A549 (cell line): ENCODE data around the gene BTBD6. TPM values are rescaled to one million over a fixed set of nuclear protein-coding genes. Genes with fewer than 3 reads are reported as not detected.

Source experiments
- ATAC-seq, 2 experiments: fragments of 200-7000 bp in 1 of 2; fragments of >200 bp in 1 of 2; cut with Nextera tagmentation in 1 of 2; cut with Tn5 transposase in 1 of 2; 3 replicates each; pipeline versions ENCODE4 v1.8.0 to v1.9.1; 2018 to 2020; ENCODE audit warnings: mild to moderate bottlenecking in 1 of 2, moderate library complexity in 1 of 2
- CTCF ChIA-PET: fragments of 300-600 bp; sonication (Branson Sonifier 250); formaldehyde crosslinking; extraction: SDS; loops from one replicate; lab custom pipeline; 2021; ENCODE audit warnings: antibody characterized with exemption, inconsistent platforms; lab: Yijun Ruan, JAX
- POLR2A ChIA-PET: fragments of 350-600 bp; formaldehyde crosslinking; extraction: SDS; loops from one replicate; lab custom pipeline; 2021; ENCODE audit warnings: antibody characterized with exemption, inconsistent platforms; lab: Yijun Ruan, JAX
- DNase-seq, 2 experiments: peaks; one replicate each; pipeline versions ENCODE4 v3.0.0 to v3.0.0-alpha.2; 2011 to 2016; ENCODE audit warnings: low read depth in 1 of 2, low spot score in 1 of 2
- FAIRE-seq: peaks from 2 replicates; lab custom pipeline; 2011; peaks lifted over from hg19 to GRCh38; lab: Jason Lieb, UNC
- H3K27ac ChIP-seq, 2 experiments: fragments of >200 bp; sonication (Bioruptor Twin); formaldehyde crosslinking; 3 replicates each; pipeline ENCODE4 v1.5.1; 2016 to 2017
- H3K4me1 ChIP-seq: fragments of >200 bp; sonication (Bioruptor Twin); formaldehyde crosslinking; 3 replicates; pipeline ENCODE4 v1.6.1; 2016
- H3K4me2 ChIP-seq: fragments of >200 bp; sonication (Bioruptor Twin); formaldehyde crosslinking; 3 replicates; pipeline ENCODE4 v1.6.1; 2016
- H3K4me3 ChIP-seq: fragments of >200 bp; sonication (Bioruptor Twin); formaldehyde crosslinking; 3 replicates; pipeline ENCODE4 v1.5.1; 2016
- H3K9me3 ChIP-seq: fragments of >200 bp; sonication (Bioruptor Twin); formaldehyde crosslinking; 3 replicates; pipeline ENCODE4 v1.6.1; 2016
- BCL3 ChIP-seq: fragments of >200 bp; sonication (Bioruptor Twin); formaldehyde crosslinking; IDR thresholded peaks from 3 replicates; pipeline ENCODE4 v1.6.1; 2016
- CEBPB ChIP-seq, 2 experiments: fragments of >200 bp in 1 of 2; sonication (Bioruptor Twin) in 1 of 2; formaldehyde crosslinking in 1 of 2; IDR thresholded peaks; 2 replicates each; pipeline ENCODE4 v1.6.1; 2012 to 2016
- EP300 ChIP-seq, 2 experiments: fragments of >200 bp; sonication (Bioruptor Twin); formaldehyde crosslinking; IDR thresholded peaks; 2 replicates in 1 of 2; 3 replicates in 1 of 2; pipeline ENCODE4 v1.6.1; 2016 to 2017
- FOSB ChIP-seq: fragments of 250-450 bp; sonication (Bioruptor Pico); IDR thresholded peaks from 2 replicates; pipeline ENCODE4 v1.5.0; 2020; ENCODE audit warnings: mild to moderate bottlenecking, moderate library complexity
- FOSL2 ChIP-seq, 2 experiments: fragments of 450-650 bp in 1 of 2; fragments of >200 bp in 1 of 2; sonication (Bioruptor Twin) in 1 of 2; formaldehyde crosslinking; IDR thresholded peaks; 2 replicates each; pipeline versions ENCODE4 v1.5.0 to v1.6.1; 2016 to 2020; ENCODE audit warnings: mild to moderate bottlenecking in 1 of 2, moderate library complexity in 1 of 2
- HES2 ChIP-seq: fragments of >200 bp; sonication (Bioruptor Twin); formaldehyde crosslinking; IDR thresholded peaks from 2 replicates; pipeline ENCODE4 v1.6.1; 2016
- HEYL ChIP-seq: fragments of 250-450 bp; sonication (Bioruptor Pico); IDR thresholded peaks from 2 replicates; pipeline ENCODE4 v1.8.0; 2021; ENCODE audit warnings: mild to moderate bottlenecking, moderate library complexity
- HMGXB4 ChIP-seq: fragments of 250-450 bp; sonication (Bioruptor Pico); IDR thresholded peaks from 2 replicates; pipeline ENCODE4 v1.5.0; 2021; ENCODE audit warnings: mild to moderate bottlenecking, moderate library complexity, borderline replicate concordance
- HOXA7 ChIP-seq: fragments of 250-450 bp; sonication (Bioruptor Pico); IDR thresholded peaks from 2 replicates; pipeline ENCODE4 v1.5.0; 2020; ENCODE audit warnings: mild to moderate bottlenecking, moderate library complexity
- MAFK ChIP-seq: fragments of 450-650 bp; IDR thresholded peaks from 2 replicates; pipeline ENCODE4 v1.6.1; 2014; ENCODE audit not compliant: partially characterized antibody
- MAX ChIP-seq: IDR thresholded peaks from 2 replicates; pipeline ENCODE4 v1.6.1; 2012
- MAZ ChIP-seq: fragments of 150-350 bp; IDR thresholded peaks from 2 replicates; pipeline ENCODE4 v1.6.1; 2014; ENCODE audit warnings: antibody characterized with exemption, low read depth, low read length, borderline replicate concordance
- MYC ChIP-seq: IDR thresholded peaks from 2 replicates; pipeline ENCODE4 v1.6.1; 2012; ENCODE audit warnings: mild to moderate bottlenecking, inconsistent platforms, low read length, improper control_type of control experiment, borderline replicate concordance
- NFE2L2 ChIP-seq: fragments of 150-350 bp; conservative IDR thresholded peaks from 2 replicates; pipeline ENCODE4 v1.6.1; 2014; ENCODE audit warnings: low read length
- NPAS2 ChIP-seq: fragments of 250-450 bp; sonication (Bioruptor Pico); IDR thresholded peaks from 2 replicates; pipeline ENCODE4 v1.8.0; 2022; ENCODE audit warnings: mild to moderate bottlenecking, moderate library complexity, borderline replicate concordance
- PBX3 ChIP-seq: IDR thresholded peaks from 2 replicates; pipeline ENCODE4 v1.6.1; 2012
- REST ChIP-seq: fragments of 200-600 bp; sonication (generic); IDR thresholded peaks from 2 replicates; pipeline ENCODE4 v1.6.1; 2016; ENCODE audit warnings: antibody characterized with exemption, mild to moderate bottlenecking, moderate library complexity
- RFX5 ChIP-seq: fragments of 450-650 bp; IDR thresholded peaks from 2 replicates; pipeline ENCODE4 v1.7.1; 2014; ENCODE audit warnings: antibody characterized with exemption, mild to moderate bottlenecking, moderate library complexity
- RNF2 ChIP-seq: fragments of 200-600 bp; sonication (generic); IDR thresholded peaks from 2 replicates; pipeline ENCODE4 v1.6.1; 2016; ENCODE audit warnings: low read depth, mild to moderate bottlenecking, antibody characterized with exemption, moderate library complexity, borderline replicate concordance
- SMC3 ChIP-seq: fragments of >200 bp; sonication (Bioruptor Twin); formaldehyde crosslinking; IDR thresholded peaks from 3 replicates; pipeline ENCODE4 v1.6.1; 2018; ENCODE audit warnings: inconsistent platforms
- TFCP2L1 ChIP-seq: fragments of 250-450 bp; sonication (Bioruptor Pico); IDR thresholded peaks from 2 replicates; pipeline ENCODE4 v1.5.0; 2021; ENCODE audit warnings: mild to moderate bottlenecking
- USF2 ChIP-seq: fragments of 450-650 bp; IDR thresholded peaks from 2 replicates; pipeline ENCODE4 v1.6.1; 2014; ENCODE audit warnings: antibody characterized with exemption
- ZC3H11A ChIP-seq: fragments of 450-650 bp; IDR thresholded peaks from 2 replicates; pipeline ENCODE4 v1.6.1; 2014; ENCODE audit warnings: antibody characterized with exemption, mild to moderate bottlenecking
- ZFP36 ChIP-seq: fragments of 450-650 bp; IDR thresholded peaks from 2 replicates; pipeline ENCODE4 v1.6.1; 2014; ENCODE audit warnings: borderline replicate concordance; ENCODE audit not compliant: partially characterized antibody
- WGBS: methylation state at CpG from one replicate; pipeline ENCODE4 v1.1.6; 2017; ENCODE audit errors: missing lambda C conversion rate; 5-methylcytosine and 5-hydroxymethylcytosine counted together
- polyA plus RNA-seq, 4 experiments: library from polyadenylated mRNA; depleted of rRNA in 3 of 4; stranded (reverse); fragments of >200 nt; fragmentation: RNase III in 1 of 4; extraction: RNeasy Plus Mini Kit Qiagen cat#74134 plus additional on column Dnase treatment in 1 of 4; gene quantifications; 2 replicates in 3 of 4; 3 replicates in 1 of 4; pipeline ENCODE4 v1.2.3, GENCODE V29; 2011 to 2017

Gene BTBD6
- polyA plus RNA-seq, 2 of the 4 experiments (the other 2 are of a cell fraction) = 16.1 to 33.6 TPM

- ChIA-PET POLR2A (no interaction called here), CTCF (no interaction called here)
- TF ChIP-seq EP300 (IDR thresholded peaks at IDR 0.05) (no peak), HEYL (CRISPR knock-in tag) (no peak), PBX3 (no peak), MAX (no peak), CEBPB (IDR thresholded peaks at IDR 0.05) (no peak), MAFK (no peak), USF2 (no peak), REST (no peak), NPAS2 (no peak), TFCP2L1 (no peak), HOXA7 (no peak), RNF2 (no peak), BCL3 (no peak)
- ATAC-seq (no peak), FAIRE-seq (no peak), DNase-seq (no peak)
- no peaks in the 10 kb centered on the region for H3K9me3 ChIP-seq
- no peak overlapping the region for H3K4me3 ChIP-seq
- H3K27ac ChIP-seq = no peak overlapping the region
- H3K4me1 ChIP-seq = peaks cover 9% of the 10 kb centered on the region
- no peak overlapping the region for H3K4me2 ChIP-seq
- 91% methylated on average over 19 of the region's 21 CpGs for WGBS
These were observed 4.4 kb downstream of the BTBD6 start for GRCh38 chr14:105252552-105253328.

GRCh38 chr14:105253329-105253682 is 5.0 kb downstream of the BTBD6 start:
- H3K4me3 ChIP-seq = no peak overlapping the region
- 91% methylated on average over 7 of the region's 9 CpGs for WGBS
- H3K4me2 ChIP-seq = no peak overlapping the region
- ATAC-seq = no peak
- no peaks in the 10 kb centered on the region for H3K9me3 ChIP-seq
- peaks cover 6% of the 10 kb centered on the region; the same call in 2 of the 3 replicates for H3K4me1 ChIP-seq
- CTCF ChIA-PET = no interaction called here
- no peak overlapping the region for H3K27ac ChIP-seq
- no peak for FAIRE-seq
- POLR2A ChIA-PET = no interaction called here
- no peak for DNase-seq
- no peak for TF ChIP-seq ZFP36
- no peak for TF ChIP-seq HES2
- no peak for TF ChIP-seq NFE2L2
- no peak for TF ChIP-seq RFX5
- no peak for TF ChIP-seq MAZ
- no peak for TF ChIP-seq MYC
- no peak for TF ChIP-seq BCL3
- TF ChIP-seq TFCP2L1 = no peak
- no peak for TF ChIP-seq HEYL (CRISPR knock-in tag)
- TF ChIP-seq SMC3 = no peak
- no peak for TF ChIP-seq HOXA7
- no peak for TF ChIP-seq FOSL2 (IDR thresholded peaks at IDR 0.05)
- no peak for TF ChIP-seq FOSL2 (CRISPR knock-in tag; IDR thresholded peaks at IDR 0.05)
- no peak for TF ChIP-seq HMGXB4 (CRISPR knock-in tag)
- TF ChIP-seq ZC3H11A = no peak
- TF ChIP-seq FOSB = no peak
